Lung (tissue), 12 donors: Measurements from ENCODE around the gene CDKN2A. TPM values are rescaled to one million over a fixed set of nuclear protein-coding genes. Genes with fewer than 3 reads are reported as not detected.

Experiments
- ATAC-seq: fragments of 200-7000 bp; cut with Tn5 transposase; one replicate; pipeline ENCODE4 v1.9.1; 2020; ENCODE audit warnings: moderate number of reproducible peaks; ENCODE audit not compliant: insufficient read depth, low FRiP score
- DNase-seq, 3 donors: peaks; one replicate each; pipeline ENCODE4 v3.0.0-alpha.2; 2013 to 2017
- H3K27ac ChIP-seq, 2 donors: one replicate each; pipeline ENCODE4 v1.5.1; 2013; ENCODE audit warnings: mild to moderate bottlenecking in 2 of 2, moderate library complexity in 2 of 2, control low read depth in 1 of 2, inconsistent platforms in 1 of 2, low read depth in 1 of 2, low read length in 1 of 2
- H3K27me3 ChIP-seq, 3 donors: one replicate each; pipeline ENCODE4 v1.5.1; 2013; ENCODE audit warnings: low read length in 2 of 3; ENCODE audit not compliant: control insufficient read depth in 3 of 3, insufficient read depth in 3 of 3
- H3K36me3 ChIP-seq, 4 donors: one replicate each; pipeline ENCODE4 v1.5.1; 2013; ENCODE audit warnings: low read length in 4 of 4, mild to moderate bottlenecking in 1 of 4, moderate library complexity in 1 of 4; ENCODE audit not compliant: control insufficient read depth in 4 of 4, insufficient read depth in 4 of 4
- H3K4me1 ChIP-seq, 5 donors: one replicate each; pipeline ENCODE4 v1.5.1; 2013; ENCODE audit warnings: low read length in 5 of 5, mild to moderate bottlenecking in 2 of 5, moderate library complexity in 1 of 5; ENCODE audit not compliant: control insufficient read depth in 5 of 5, insufficient read depth in 5 of 5
- H3K4me3 ChIP-seq: one replicate; pipeline ENCODE4 v1.5.1; 2013; ENCODE audit warnings: mild to moderate bottlenecking, control low read depth, moderate library complexity
- H3K9ac ChIP-seq, 2 donors: one replicate each; pipeline ENCODE4 v1.5.1; 2013; ENCODE audit warnings: low read length in 2 of 2, control low read depth in 1 of 2; ENCODE audit not compliant: insufficient read depth in 1 of 2
- H3K9me3 ChIP-seq, 4 donors: one replicate each; pipeline ENCODE4 v1.5.1; 2013; ENCODE audit warnings: low read length in 3 of 4, mild to moderate bottlenecking in 1 of 4, moderate library complexity in 1 of 4; ENCODE audit not compliant: control insufficient read depth in 4 of 4, insufficient read depth in 3 of 4
- WGBS, 2 donors: extraction: QIAGEN DNeasy Blood & Tissue Kit; methylation state at CpG; one replicate each; pipeline ENCODE4 v1.1.7; 2013; 5-methylcytosine and 5-hydroxymethylcytosine counted together
- polyA plus RNA-seq, 2 donors: library from polyadenylated mRNA; stranded (reverse); fragments of 200-250 nt; gene quantifications; one replicate each; pipeline ENCODE4 v1.2.1, GENCODE V29; 2013
- total RNA-seq, 2 donors: library from RNA; depleted of rRNA in 1 of 2; stranded (reverse); fragments of >200 nt in 1 of 2; gene quantifications; one replicate each; pipeline ENCODE4 v1.2.1, GENCODE V29; 2014 to 2021
- TF ChIP-seq, protein P1 (sequence below): IDR thresholded peaks from 2 replicates; pipeline ENCODE4 v1.5.1; 2012; ENCODE audit warnings: mild to moderate bottlenecking; ENCODE audit errors: control extremely low read depth, extremely low read depth
- donor health status: control.
- donor health status: control.
- donor health status: Bipolar disorder and iron deficiency.
- donor health status: healthy.
- donor health status: DM: yes; HTN: yes; CAD: no.

The CDKN2A gene
- total and polyA plus RNA-seq, 4 donors: 0.54 to 4.8 (median 1.1) TPM

GRCh38 chr9:21996438-21996837, 2.2 kb upstream of the CDKN2A start:
- H3K4me3 ChIP-seq: no peak overlapping the region
- DNase-seq (no peak), ATAC-seq (no peak)
- H3K36me3 ChIP-seq: no peaks in the 10 kb centered on the region
- peaks cover 0 to 88% (median 73%) of the 10 kb centered on the region in 3 donors for H3K27me3 ChIP-seq
- no peak overlapping the region for H3K9ac ChIP-seq
- peaks cover 0 to 2% (median 0%) of the 10 kb centered on the region in 4 donors for H3K9me3 ChIP-seq
- no peak overlapping the region for H3K27ac ChIP-seq
- WGBS, 2 donors: 29 to 67% methylated on average over 9 of the region's 9 CpGs
- H3K4me1 ChIP-seq: peaks cover 0 to 11% (median 0%) of the 10 kb centered on the region in 5 donors
- TF ChIP-seq, protein P1, sequence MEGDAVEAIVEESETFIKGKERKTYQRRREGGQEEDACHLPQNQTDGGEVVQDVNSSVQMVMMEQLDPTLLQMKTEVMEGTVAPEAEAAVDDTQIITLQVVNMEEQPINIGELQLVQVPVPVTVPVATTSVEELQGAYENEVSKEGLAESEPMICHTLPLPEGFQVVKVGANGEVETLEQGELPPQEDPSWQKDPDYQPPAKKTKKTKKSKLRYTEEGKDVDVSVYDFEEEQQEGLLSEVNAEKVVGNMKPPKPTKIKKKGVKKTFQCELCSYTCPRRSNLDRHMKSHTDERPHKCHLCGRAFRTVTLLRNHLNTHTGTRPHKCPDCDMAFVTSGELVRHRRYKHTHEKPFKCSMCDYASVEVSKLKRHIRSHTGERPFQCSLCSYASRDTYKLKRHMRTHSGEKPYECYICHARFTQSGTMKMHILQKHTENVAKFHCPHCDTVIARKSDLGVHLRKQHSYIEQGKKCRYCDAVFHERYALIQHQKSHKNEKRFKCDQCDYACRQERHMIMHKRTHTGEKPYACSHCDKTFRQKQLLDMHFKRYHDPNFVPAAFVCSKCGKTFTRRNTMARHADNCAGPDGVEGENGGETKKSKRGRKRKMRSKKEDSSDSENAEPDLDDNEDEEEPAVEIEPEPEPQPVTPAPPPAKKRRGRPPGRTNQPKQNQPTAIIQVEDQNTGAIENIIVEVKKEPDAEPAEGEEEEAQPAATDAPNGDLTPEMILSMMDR: no peak

- WGBS, 2 donors: 6 to 15% methylated on average over 54 of the region's 54 CpGs
- Histone ChIP-seq H3K36me3 (no peaks in the 10 kb centered on the region), H3K9me3 (peaks cover 0 to 2% (median 0%) of the 10 kb centered on the region in 4 donors), H3K4me3 (peak overlapping the region; percentile 90), H3K27ac (peak overlapping the region in 1 of 2 donors; percentile 91), H3K9ac (no peak overlapping the region), H3K4me1 (peaks cover 0 to 11% (median 0%) of the 10 kb centered on the region in 5 donors), H3K27me3 (peaks cover 0 to 87% (median 73%) of the 10 kb centered on the region in 3 donors)
- ATAC-seq (peak; percentile 31), DNase-seq (peak in 2 of 3 donors; percentile 31 to 34)
- TF ChIP-seq, protein P1: peak; percentile 7
These were observed 1.6 kb upstream of the CDKN2A start for GRCh38 chr9:21995666-21996398.

DNA sequence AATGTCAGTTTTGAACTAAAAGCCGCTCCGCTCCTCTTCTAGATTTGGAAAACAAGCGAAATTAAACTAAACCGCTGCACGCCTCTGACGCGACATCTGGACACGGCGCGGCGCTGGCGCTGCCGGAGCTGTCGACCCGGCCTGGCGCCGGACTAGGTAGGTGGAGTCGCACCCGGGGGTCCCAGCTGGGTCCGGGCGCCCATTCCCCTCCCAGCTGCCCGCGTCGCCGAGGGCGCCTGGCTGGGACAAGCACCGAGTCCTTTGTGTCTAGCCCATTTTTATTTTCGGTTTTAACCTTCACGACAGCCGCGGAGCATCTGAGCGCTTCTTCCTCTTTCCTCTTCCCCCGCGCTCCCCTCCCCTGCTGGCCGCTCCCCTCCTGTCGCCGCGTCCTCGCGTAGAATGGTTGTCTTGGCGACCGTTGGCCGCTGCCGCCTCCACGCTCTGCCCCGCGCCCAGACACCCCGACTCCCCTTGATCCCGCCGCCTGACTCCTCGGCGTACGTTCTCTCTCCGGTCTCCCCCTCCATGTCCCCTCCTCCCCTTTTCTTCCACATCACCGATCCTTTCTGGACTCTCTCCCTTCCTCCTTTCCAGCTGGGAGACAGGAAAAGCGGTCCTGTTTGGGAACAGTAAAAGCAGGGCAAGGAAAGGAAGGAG, 944 bp upstream of the CDKN2A start:
- ATAC-seq: peak; percentile 81

More for the DNA sequence above, 944 bp upstream of the CDKN2A start:
- peak; percentile 53 to 60 (median 56) for DNase-seq
- TF ChIP-seq, protein P1: no peak
- Histone ChIP-seq H3K27me3 (peaks cover 2 to 88% (median 74%) of the 10 kb centered on the region in 3 donors), H3K36me3 (no peaks in the 10 kb centered on the region), H3K27ac (peak overlapping the region in 1 of 2 donors; percentile 91), H3K9ac (no peak overlapping the region), H3K4me3 (peak overlapping the region; percentile 90), H3K9me3 (peaks cover 0 to 3% (median 0%) of the 10 kb centered on the region in 4 donors), H3K4me1 (peaks cover 0 to 11% (median 0%) of the 10 kb centered on the region in 5 donors)
- 0% methylated on average over 54 to 56 of the region's 56 CpGs for WGBS, 2 donors
